IMR-90 (cell line): ENCODE measurements around the gene ZNRF3.

ENCODE experiments used
- BHLHE40 ChIP-seq: fragments of 150-350 bp; IDR thresholded peaks from 2 replicates; pipeline ENCODE4 v1.6.1; 2016; ENCODE audit warnings: mild to moderate bottlenecking, low read depth, low read length
- CEBPB ChIP-seq: IDR thresholded peaks from 2 replicates; pipeline ENCODE4 v1.6.1; 2012; ENCODE audit warnings: low read depth, low read length, improper control_type of control experiment
- CHD1 ChIP-seq: IDR thresholded peaks from 2 replicates; pipeline ENCODE4 v1.6.1; 2012; ENCODE audit warnings: low read depth, low read length, improper control_type of control experiment
- FOS ChIP-seq: fragments of 150-350 bp; IDR thresholded peaks from 2 replicates; pipeline ENCODE4 v1.6.1; 2016; ENCODE audit warnings: low read depth, low read length
- MAZ ChIP-seq: IDR thresholded peaks from 2 replicates; pipeline ENCODE4 v1.6.1; 2012; ENCODE audit warnings: low read depth, mild to moderate bottlenecking, low read length, improper control_type of control experiment, moderate library complexity, borderline replicate concordance
- MXI1 ChIP-seq: IDR thresholded peaks from 2 replicates; pipeline ENCODE4 v1.6.1; 2012; ENCODE audit warnings: low read depth, mild to moderate bottlenecking, low read length, moderate library complexity, borderline replicate concordance
- POLR2A ChIP-seq: IDR thresholded peaks from 2 replicates; pipeline ENCODE4 v1.6.1; 2012; ENCODE audit warnings: mild to moderate bottlenecking, low read depth, low read length
- RAD21 ChIP-seq: IDR thresholded peaks from 2 replicates; pipeline ENCODE4 v1.6.1; 2012; ENCODE audit warnings: low read length, improper control_type of control experiment
- RCOR1 ChIP-seq: IDR thresholded peaks from 2 replicates; pipeline ENCODE4 v1.6.1; 2012; ENCODE audit warnings: mild to moderate bottlenecking, low read length, improper control_type of control experiment; ENCODE audit not compliant: insufficient replicate concordance
- RFX5 ChIP-seq: IDR thresholded peaks from 2 replicates; pipeline ENCODE4 v1.8.0; 2012; ENCODE audit warnings: low read depth, mild to moderate bottlenecking, low read length, moderate library complexity
- TF ChIP-seq, protein P1 (sequence below): conservative IDR thresholded peaks from 2 replicates; pipeline ENCODE4 v1.5.1; 2012; ENCODE audit warnings: mild to moderate bottlenecking, low read depth, low read length, improper control_type of control experiment
- TF ChIP-seq, protein P2 (sequence below): fragments of 150-350 bp; IDR thresholded peaks from 2 replicates; pipeline ENCODE4 v1.6.1; 2016; ENCODE audit warnings: low read depth, mild to moderate bottlenecking, low read length, moderate library complexity, borderline replicate concordance

DNA sequence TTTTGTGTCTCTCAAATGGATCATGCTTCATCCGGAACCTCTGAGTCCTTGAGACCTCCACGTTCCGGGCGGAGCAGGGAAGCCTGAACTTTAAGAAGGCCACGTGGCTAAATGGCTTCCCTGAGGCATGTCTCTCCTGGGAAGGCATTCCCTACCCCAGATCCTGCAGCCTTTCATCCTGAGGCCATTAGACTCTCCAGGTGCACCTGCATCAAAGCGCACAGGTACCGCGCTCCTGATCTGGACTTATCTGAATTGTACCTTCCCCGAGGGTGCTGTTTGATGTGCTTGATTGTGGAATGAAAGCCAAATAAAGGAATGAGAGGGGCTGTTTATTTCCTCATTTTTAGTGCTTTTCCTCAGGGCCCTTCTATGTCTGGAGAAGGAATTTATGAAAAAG, 155.8 kb downstream of the ZNRF3 start:
- TF ChIP-seq POLR2A: no peak
- TF ChIP-seq, protein P1, sequence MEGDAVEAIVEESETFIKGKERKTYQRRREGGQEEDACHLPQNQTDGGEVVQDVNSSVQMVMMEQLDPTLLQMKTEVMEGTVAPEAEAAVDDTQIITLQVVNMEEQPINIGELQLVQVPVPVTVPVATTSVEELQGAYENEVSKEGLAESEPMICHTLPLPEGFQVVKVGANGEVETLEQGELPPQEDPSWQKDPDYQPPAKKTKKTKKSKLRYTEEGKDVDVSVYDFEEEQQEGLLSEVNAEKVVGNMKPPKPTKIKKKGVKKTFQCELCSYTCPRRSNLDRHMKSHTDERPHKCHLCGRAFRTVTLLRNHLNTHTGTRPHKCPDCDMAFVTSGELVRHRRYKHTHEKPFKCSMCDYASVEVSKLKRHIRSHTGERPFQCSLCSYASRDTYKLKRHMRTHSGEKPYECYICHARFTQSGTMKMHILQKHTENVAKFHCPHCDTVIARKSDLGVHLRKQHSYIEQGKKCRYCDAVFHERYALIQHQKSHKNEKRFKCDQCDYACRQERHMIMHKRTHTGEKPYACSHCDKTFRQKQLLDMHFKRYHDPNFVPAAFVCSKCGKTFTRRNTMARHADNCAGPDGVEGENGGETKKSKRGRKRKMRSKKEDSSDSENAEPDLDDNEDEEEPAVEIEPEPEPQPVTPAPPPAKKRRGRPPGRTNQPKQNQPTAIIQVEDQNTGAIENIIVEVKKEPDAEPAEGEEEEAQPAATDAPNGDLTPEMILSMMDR: no peak
- TF ChIP-seq, protein P2, sequence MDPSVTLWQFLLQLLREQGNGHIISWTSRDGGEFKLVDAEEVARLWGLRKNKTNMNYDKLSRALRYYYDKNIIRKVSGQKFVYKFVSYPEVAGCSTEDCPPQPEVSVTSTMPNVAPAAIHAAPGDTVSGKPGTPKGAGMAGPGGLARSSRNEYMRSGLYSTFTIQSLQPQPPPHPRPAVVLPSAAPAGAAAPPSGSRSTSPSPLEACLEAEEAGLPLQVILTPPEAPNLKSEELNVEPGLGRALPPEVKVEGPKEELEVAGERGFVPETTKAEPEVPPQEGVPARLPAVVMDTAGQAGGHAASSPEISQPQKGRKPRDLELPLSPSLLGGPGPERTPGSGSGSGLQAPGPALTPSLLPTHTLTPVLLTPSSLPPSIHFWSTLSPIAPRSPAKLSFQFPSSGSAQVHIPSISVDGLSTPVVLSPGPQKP: no peak
- no peak for TF ChIP-seq RFX5
- TF ChIP-seq CHD1: no peak
- TF ChIP-seq FOS: no peak
- TF ChIP-seq RAD21: no peak
- TF ChIP-seq RCOR1: no peak
- no peak for TF ChIP-seq MAZ
- TF ChIP-seq CEBPB: no peak
- TF ChIP-seq BHLHE40: no peak
- no peak for TF ChIP-seq MXI1
